ENCODE data around the gene MBD4. TPM values are rescaled to one million over a fixed set of nuclear protein-coding genes. Genes with fewer than 3 reads are reported as not detected.
"Not testable (repeated sequence)": the region's sequence is repeated elsewhere in the genome, so short reads cannot be mapped to it uniquely, and the experiment has no call there.

MBD4 gene
- total RNA-seq, 1 experiment from 2014 or later, result 40.1 TPM

DNA sequence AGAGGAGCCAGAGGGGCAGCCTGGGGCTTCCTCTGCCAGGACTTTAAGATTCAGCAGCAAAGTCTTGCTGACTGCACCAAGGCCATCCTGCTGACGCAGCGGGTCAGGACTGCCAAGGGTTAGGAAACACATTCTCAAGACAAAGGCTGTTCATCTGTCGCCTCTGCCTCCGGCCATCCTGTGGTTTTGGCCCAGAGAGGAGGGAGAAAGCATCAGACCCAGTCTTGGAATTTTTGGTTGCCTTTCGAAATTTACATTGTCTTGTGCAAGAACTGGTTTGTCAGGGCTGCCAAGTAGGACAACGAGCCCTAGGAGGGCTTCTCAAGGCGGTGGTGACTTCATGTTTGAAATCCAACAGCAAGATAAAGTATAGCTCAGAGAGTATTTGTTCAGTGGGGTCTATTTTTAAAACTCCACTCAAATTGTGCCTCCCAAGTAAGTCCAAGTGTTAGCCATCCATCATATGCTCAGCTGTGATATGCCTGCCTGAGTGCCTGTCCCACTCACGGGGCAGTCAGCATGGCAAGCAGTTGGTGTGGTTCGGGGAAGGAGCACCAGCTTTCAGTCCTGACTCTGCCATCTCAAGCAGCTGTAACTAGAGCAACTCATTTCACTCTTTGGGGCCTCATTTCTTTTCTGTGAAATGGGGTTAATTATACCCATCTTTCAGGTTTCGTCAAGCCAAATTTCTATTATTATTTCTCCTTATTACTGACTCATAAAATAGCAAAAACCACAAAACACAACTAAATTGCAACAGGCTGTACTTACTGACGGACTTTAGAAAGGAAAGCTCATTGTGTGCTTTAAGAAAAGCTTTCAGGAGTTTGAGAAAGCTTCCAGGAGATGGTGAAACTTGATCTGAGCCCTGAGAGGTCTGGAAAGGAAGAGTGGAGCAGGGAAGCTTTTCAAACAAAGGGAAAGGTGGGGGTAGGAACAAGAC, 46.2 kb upstream of the MBD4 start:
- H3K56ac ChIP-seq (ENCODE audit: insufficient read length, low read depth, low read length), result no peak overlapping the region
- peaks cover 52 to 58% of the 10 kb centered on the region in 2 experiments for H3K4me1 Mint-ChIP-seq
- peaks cover 2 to 25% (median 15%) of the 10 kb centered on the region in 3 experiments; a peak in 5 of 7 replicates for H3K36me3 Mint-ChIP-seq (ENCODE audit: insufficient read depth in 1 of 3, low read depth in 3 of 3)
- H2BK15ac ChIP-seq (ENCODE audit: low read depth, low read length), result no peak overlapping the region
- no peak overlapping the region for H2BK12ac ChIP-seq (ENCODE audit: insufficient read length, low read depth, low read length)
- H3K9me3 Mint-ChIP-seq, result no peaks in the 10 kb centered on the region; a peak in 1 of 5 replicates
- H3K23ac ChIP-seq (ENCODE audit: insufficient read length, low read depth, low read length), result no peak overlapping the region
- no peak overlapping the region for H4K91ac ChIP-seq (ENCODE audit: insufficient read length, low read depth, low read length)
- H3K18ac ChIP-seq (ENCODE audit: insufficient read length, low read depth, low read length), result peak overlapping the region; percentile 45
- H3K79me2 ChIP-seq (ENCODE audit: insufficient read depth, low read length), result no peaks in the 10 kb centered on the region
- H2BK20ac ChIP-seq (ENCODE audit: low read depth, low read length, poor library complexity, severe bottlenecking), result no peak overlapping the region
- no peak overlapping the region for H3K27ac ChIP-seq (ENCODE audit: insufficient read length, low read depth, low read length)
- no peaks in the 10 kb centered on the region for H4K20me1 ChIP-seq (ENCODE audit: control insufficient read depth, insufficient read depth, insufficient read length)
- H3K9me3 ChIP-seq (ENCODE audit: control insufficient read depth, low read depth, low read length), result no peaks in the 10 kb centered on the region
- WGBS (ENCODE audit: extremely low coverage, insufficient read length, low lambda C conversion rate), result no CpG with 5 or more reads among the region's 11 CpGs
- no peaks in the 10 kb centered on the region for H3K27me3 ChIP-seq (ENCODE audit: insufficient read depth, low read length)
- H2BK5ac ChIP-seq (ENCODE audit: insufficient read length, low read length), result no peak overlapping the region
- H3K79me1 ChIP-seq (ENCODE audit: insufficient read depth, low read depth, low read length, poor library complexity, severe bottlenecking), result no peaks in the 10 kb centered on the region
- no peak overlapping the region for H4K8ac ChIP-seq (replicated peaks; ENCODE audit: insufficient read length, low read depth, low read length)
- H3K23me2 ChIP-seq (ENCODE audit: insufficient read length, low read depth, low read length, poor library complexity, severe bottlenecking), result no peaks in the 10 kb centered on the region
- no peak for DNase-seq
- H4K5ac ChIP-seq (ENCODE audit: insufficient read length, low read depth, low read length), result no peak overlapping the region
- H3K4me1 ChIP-seq (ENCODE audit: insufficient read depth, low read length), result peaks cover 11% of the 10 kb centered on the region; the same call in 1 of the 2 replicates
- TF ChIP-seq, protein P1, sequence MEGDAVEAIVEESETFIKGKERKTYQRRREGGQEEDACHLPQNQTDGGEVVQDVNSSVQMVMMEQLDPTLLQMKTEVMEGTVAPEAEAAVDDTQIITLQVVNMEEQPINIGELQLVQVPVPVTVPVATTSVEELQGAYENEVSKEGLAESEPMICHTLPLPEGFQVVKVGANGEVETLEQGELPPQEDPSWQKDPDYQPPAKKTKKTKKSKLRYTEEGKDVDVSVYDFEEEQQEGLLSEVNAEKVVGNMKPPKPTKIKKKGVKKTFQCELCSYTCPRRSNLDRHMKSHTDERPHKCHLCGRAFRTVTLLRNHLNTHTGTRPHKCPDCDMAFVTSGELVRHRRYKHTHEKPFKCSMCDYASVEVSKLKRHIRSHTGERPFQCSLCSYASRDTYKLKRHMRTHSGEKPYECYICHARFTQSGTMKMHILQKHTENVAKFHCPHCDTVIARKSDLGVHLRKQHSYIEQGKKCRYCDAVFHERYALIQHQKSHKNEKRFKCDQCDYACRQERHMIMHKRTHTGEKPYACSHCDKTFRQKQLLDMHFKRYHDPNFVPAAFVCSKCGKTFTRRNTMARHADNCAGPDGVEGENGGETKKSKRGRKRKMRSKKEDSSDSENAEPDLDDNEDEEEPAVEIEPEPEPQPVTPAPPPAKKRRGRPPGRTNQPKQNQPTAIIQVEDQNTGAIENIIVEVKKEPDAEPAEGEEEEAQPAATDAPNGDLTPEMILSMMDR (conservative IDR thresholded peaks at IDR 0.05), result no peak
- H3K27me3 Mint-ChIP-seq (ENCODE audit: low read depth), result no peaks in the 10 kb centered on the region
- H2BK120ac ChIP-seq (ENCODE audit: low read depth, low read length, poor library complexity, severe bottlenecking), result no peak overlapping the region
- no peak overlapping the region for H2AK5ac ChIP-seq (ENCODE audit: insufficient read length, low read length)
- no peak overlapping the region for H3K14ac ChIP-seq (ENCODE audit: insufficient read depth, low read length)
- H3K27ac Mint-ChIP-seq, result peak overlapping the region; percentile 23 to 88 (median 81); a peak in 6 of 7 replicates
- no peak overlapping the region for H3K4me2 ChIP-seq (ENCODE audit: insufficient read depth, insufficient read length, low read length)
- H3K9ac ChIP-seq (ENCODE audit: extremely low read depth, insufficient read length, low read length), result no peak overlapping the region
- H3K4ac ChIP-seq (ENCODE audit: low read depth, low read length), result no peak overlapping the region
- no peak overlapping the region for H3T11ph ChIP-seq (ENCODE audit: low read length)
- no peak overlapping the region for H2AFZ ChIP-seq (ENCODE audit: low read length)
- H3K4me3 Mint-ChIP-seq, result peak overlapping the region in 1 of 2 experiments; percentile 11; a peak in 2 of 5 replicates

- not testable (repeated sequence) for H2BK12ac ChIP-seq (ENCODE audit: insufficient read length, low read depth, low read length); H3K4me2 ChIP-seq (ENCODE audit: insufficient read depth, insufficient read length, low read length); H3K23ac ChIP-seq (ENCODE audit: insufficient read length, low read depth, low read length); H3K79me2 ChIP-seq (ENCODE audit: insufficient read depth, low read length); H3K56ac ChIP-seq (ENCODE audit: insufficient read length, low read depth, low read length); H3K23me2 ChIP-seq (ENCODE audit: insufficient read length, low read depth, low read length, poor library complexity, severe bottlenecking); H3T11ph ChIP-seq (ENCODE audit: low read length); H3K9me3 ChIP-seq (ENCODE audit: control insufficient read depth, low read depth, low read length); H3K9ac ChIP-seq (ENCODE audit: extremely low read depth, insufficient read length, low read length); H3K4me3 Mint-ChIP-seq; H3K18ac ChIP-seq (ENCODE audit: insufficient read length, low read depth, low read length); H4K5ac ChIP-seq (ENCODE audit: insufficient read length, low read depth, low read length); H3K27me3 Mint-ChIP-seq (ENCODE audit: low read depth); DNase-seq; H4K91ac ChIP-seq (ENCODE audit: insufficient read length, low read depth, low read length); H3K27ac ChIP-seq (ENCODE audit: insufficient read length, low read depth, low read length); H3K27ac Mint-ChIP-seq; H3K9me3 Mint-ChIP-seq; H2BK120ac ChIP-seq (ENCODE audit: low read depth, low read length, poor library complexity, severe bottlenecking); H3K27me3 ChIP-seq (ENCODE audit: insufficient read depth, low read length); H2BK15ac ChIP-seq (ENCODE audit: low read depth, low read length); H3K79me1 ChIP-seq (ENCODE audit: insufficient read depth, low read depth, low read length, poor library complexity, severe bottlenecking); H2BK5ac ChIP-seq (ENCODE audit: insufficient read length, low read length); H3K14ac ChIP-seq (ENCODE audit: insufficient read depth, low read length); H2AFZ ChIP-seq (ENCODE audit: low read length); H2BK20ac ChIP-seq (ENCODE audit: low read depth, low read length, poor library complexity, severe bottlenecking); H2AK5ac ChIP-seq (ENCODE audit: insufficient read length, low read length); H3K4ac ChIP-seq (ENCODE audit: low read depth, low read length); H4K20me1 ChIP-seq (ENCODE audit: control insufficient read depth, insufficient read depth, insufficient read length); H4K8ac ChIP-seq (replicated peaks; ENCODE audit: insufficient read length, low read depth, low read length)
- WGBS (ENCODE audit: extremely low coverage, insufficient read length, low lambda C conversion rate), result no CpG with 5 or more reads among the region's 6 CpGs
- H3K4me1 ChIP-seq (ENCODE audit: insufficient read depth, low read length), result peaks cover 11% of the 10 kb centered on the region; the same call in 1 of the 2 replicates
- H3K4me1 Mint-ChIP-seq, result peaks cover 49 to 55% of the 10 kb centered on the region in 2 experiments
- peaks cover 6 to 32% (median 21%) of the 10 kb centered on the region in 3 experiments; a peak in 6 of 7 replicates for H3K36me3 Mint-ChIP-seq (ENCODE audit: insufficient read depth in 1 of 3, low read depth in 3 of 3)
Observed at GRCh38 chr3:129485146-129485545, 45.4 kb upstream of the MBD4 start.

Data from H9 (cell line).